Skeletal muscle satellite cell (primary cell): ENCODE results near the gene FMNL1.

Source experiments
- H3K27me3 ChIP-seq: 2 replicates; pipeline ENCODE4 v1.7.0; 2013; ENCODE audit warnings: low read length; ENCODE audit not compliant: control insufficient read depth, insufficient read depth
- H3K36me3 ChIP-seq: 2 replicates; pipeline ENCODE4 v1.7.0; 2013; ENCODE audit warnings: mild to moderate bottlenecking, control low read depth, low read length; ENCODE audit not compliant: insufficient read depth
- H3K4me1 ChIP-seq: 2 replicates; pipeline ENCODE4 v1.7.0; 2013; ENCODE audit warnings: low read length; ENCODE audit not compliant: control insufficient read depth, insufficient read depth
- H3K4me2 ChIP-seq: 2 replicates; pipeline ENCODE4 v1.7.0; 2013; ENCODE audit warnings: mild to moderate bottlenecking, low read length
- H3K4me3 ChIP-seq: 2 replicates; pipeline ENCODE4 v1.7.0; 2013; ENCODE audit warnings: low read length
- H3K9ac ChIP-seq: 2 replicates; pipeline ENCODE4 v1.7.0; 2013; ENCODE audit warnings: mild to moderate bottlenecking, low read depth, low read length, moderate library complexity
- H3K9me3 ChIP-seq: replicated peaks from 2 replicates; pipeline ENCODE4 v1.7.0; 2013; ENCODE audit warnings: mild to moderate bottlenecking, control low read depth, low read length

FMNL1 gene

GRCh38 chr17:45277216-45277849, 55.6 kb downstream of the FMNL1 start:
- H3K9me3 ChIP-seq = no peaks in the 10 kb centered on the region
- peak overlapping the region; percentile 4 for H3K9ac ChIP-seq
- H3K27me3 ChIP-seq = no peaks in the 10 kb centered on the region
- H3K4me2 ChIP-seq = peak overlapping the region; percentile 0
- peaks cover 48% of the 10 kb centered on the region for H3K36me3 ChIP-seq
- no peak overlapping the region for H3K4me3 ChIP-seq
- peaks cover 48% of the 10 kb centered on the region for H3K4me1 ChIP-seq

DNA sequence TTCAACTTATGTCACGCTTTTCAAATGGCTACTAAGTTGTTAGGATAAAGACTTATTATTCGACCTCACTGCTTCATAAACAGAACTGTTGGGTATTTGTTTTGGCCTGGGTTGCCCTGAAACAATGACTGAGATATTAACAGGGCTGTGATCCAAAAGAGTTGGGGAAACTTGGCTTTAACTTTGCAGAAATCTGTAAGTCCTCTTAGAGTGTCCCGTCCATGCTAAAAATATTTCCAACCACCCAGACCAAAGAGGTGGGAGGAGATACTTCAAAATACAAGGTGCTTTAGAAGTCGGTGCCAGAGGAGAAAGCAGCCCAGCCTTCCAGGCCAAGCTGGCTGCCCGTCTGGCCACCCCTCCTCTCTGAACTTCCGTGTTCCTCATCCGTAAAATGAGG, 56.3 kb downstream of the FMNL1 start:
- Histone ChIP-seq H3K27me3 (no peaks in the 10 kb centered on the region), H3K4me1 (peaks cover 53% of the 10 kb centered on the region), H3K4me3 (no peak overlapping the region), H3K36me3 (peaks cover 47% of the 10 kb centered on the region), H3K9ac (peak overlapping the region; percentile 8), H3K4me2 (peak overlapping the region; percentile 28), H3K9me3 (no peaks in the 10 kb centered on the region)

- H3K36me3 ChIP-seq = peaks cover 50% of the 10 kb centered on the region
- no peak overlapping the region for H3K4me3 ChIP-seq
These were observed 58.2 kb downstream of the FMNL1 start for GRCh38 chr17:45279898-45280297.

GRCh38 chr17:45282683-45283644, 61.3 kb downstream of the FMNL1 start:
- Histone ChIP-seq H3K27me3 (no peaks in the 10 kb centered on the region), H3K9me3 (no peaks in the 10 kb centered on the region), H3K9ac (peak overlapping the region; percentile 41), H3K4me2 (peak overlapping the region; percentile 16), H3K4me3 (no peak overlapping the region), H3K4me1 (peaks cover 37% of the 10 kb centered on the region), H3K36me3 (peaks cover 70% of the 10 kb centered on the region)

More at GRCh38 chr17:45279898-45280297, 58.2 kb downstream of the FMNL1 start:
- H3K9me3 ChIP-seq = no peaks in the 10 kb centered on the region
- peaks cover 54% of the 10 kb centered on the region for H3K4me1 ChIP-seq
- H3K9ac ChIP-seq = no peak overlapping the region
- H3K4me2 ChIP-seq = no peak overlapping the region
- no peaks in the 10 kb centered on the region for H3K27me3 ChIP-seq

- Histone ChIP-seq H3K4me1 (peaks cover 31% of the 10 kb centered on the region), H3K36me3 (peaks cover 76% of the 10 kb centered on the region), H3K9me3 (no peaks in the 10 kb centered on the region), H3K27me3 (no peaks in the 10 kb centered on the region), H3K9ac (peak overlapping the region; percentile 41), H3K4me3 (no peak overlapping the region), H3K4me2 (no peak overlapping the region)
These were observed 62.0 kb downstream of the FMNL1 start for GRCh38 chr17:45283711-45284110.

DNA sequence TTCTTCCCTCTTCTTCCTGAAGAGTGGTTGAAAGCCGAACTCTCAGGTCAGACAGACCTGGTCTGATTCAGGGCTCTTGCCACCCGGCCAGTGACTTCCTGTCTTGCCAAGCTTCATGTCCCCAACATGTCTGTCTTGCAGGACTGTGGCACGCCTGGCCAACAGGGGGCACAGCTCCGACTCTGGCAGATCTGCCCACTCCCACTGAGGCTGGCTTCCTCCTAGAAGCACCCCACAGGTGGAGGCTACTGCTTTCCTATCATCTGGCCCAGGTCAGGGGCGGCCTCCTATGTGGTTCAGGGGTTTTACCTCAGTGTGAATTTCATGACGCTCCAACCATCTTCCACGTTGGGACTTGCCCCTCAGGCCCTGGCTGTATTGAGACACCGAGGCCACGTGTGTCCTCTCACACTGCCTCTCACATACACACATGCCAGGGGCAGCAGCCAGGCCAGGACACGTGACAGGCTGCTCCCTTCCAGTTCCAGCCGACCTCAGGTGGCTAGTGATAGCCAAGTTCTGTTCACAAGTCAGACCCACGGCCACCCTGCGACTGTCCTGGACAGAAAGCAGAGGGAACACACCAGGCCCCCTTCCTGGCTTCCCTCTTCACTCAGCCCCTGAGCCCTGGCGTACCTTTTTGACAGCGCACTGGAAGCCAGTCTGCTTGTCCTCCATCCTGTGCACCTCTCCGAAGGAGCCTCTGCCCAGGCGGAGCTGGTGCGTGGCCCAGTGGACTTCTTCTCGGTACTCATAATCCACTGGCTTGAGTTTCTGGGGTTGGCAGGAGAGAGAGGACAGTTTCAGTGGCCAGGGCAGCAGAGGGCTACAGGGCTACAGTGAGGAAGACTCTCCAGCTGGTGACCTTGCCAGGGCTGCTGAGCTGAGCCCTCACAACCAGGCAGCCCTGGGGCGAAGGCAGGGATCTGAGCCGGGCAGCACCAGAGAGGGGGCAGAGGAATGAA, 62.8 kb downstream of the FMNL1 start:
- peaks cover 81% of the 10 kb centered on the region for H3K36me3 ChIP-seq
- H3K4me1 ChIP-seq = peaks cover 28% of the 10 kb centered on the region
- H3K9me3 ChIP-seq = no peaks in the 10 kb centered on the region
- H3K9ac ChIP-seq = no peak overlapping the region
- H3K4me2 ChIP-seq = no peak overlapping the region
- H3K27me3 ChIP-seq = no peaks in the 10 kb centered on the region
- no peak overlapping the region for H3K4me3 ChIP-seq

- H3K36me3 ChIP-seq = peaks cover 89% of the 10 kb centered on the region
- no peaks in the 10 kb centered on the region for H3K9me3 ChIP-seq
- no peak overlapping the region for H3K9ac ChIP-seq
- H3K4me1 ChIP-seq = peaks cover 42% of the 10 kb centered on the region
- H3K27me3 ChIP-seq = no peaks in the 10 kb centered on the region
- no peak overlapping the region for H3K4me2 ChIP-seq
- no peak overlapping the region for H3K4me3 ChIP-seq
These were observed 64.6 kb downstream of the FMNL1 start for GRCh38 chr17:45286286-45286685.

GRCh38 chr17:45287526-45288500, 66.1 kb downstream of the FMNL1 start:
- peaks cover 53% of the 10 kb centered on the region for H3K4me1 ChIP-seq
- H3K27me3 ChIP-seq = no peaks in the 10 kb centered on the region
- H3K4me3 ChIP-seq = no peak overlapping the region
- H3K36me3 ChIP-seq = peaks cover 90% of the 10 kb centered on the region
- H3K9ac ChIP-seq = no peak overlapping the region
- no peak overlapping the region for H3K4me2 ChIP-seq
- no peaks in the 10 kb centered on the region for H3K9me3 ChIP-seq

- Histone ChIP-seq H3K4me1 (peaks cover 54% of the 10 kb centered on the region), H3K4me3 (no peak overlapping the region), H3K27me3 (no peaks in the 10 kb centered on the region), H3K36me3 (peaks cover 85% of the 10 kb centered on the region), H3K4me2 (no peak overlapping the region), H3K9ac (no peak overlapping the region), H3K9me3 (no peaks in the 10 kb centered on the region)
These were observed 67.1 kb downstream of the FMNL1 start for GRCh38 chr17:45288825-45289224.
